ENCODE measurements around the gene ITGB2.

ITGB2 gene

GRCh38 chr21:44888581-44889550 is 31.8 kb downstream of the ITGB2 start:
- no peaks in the 10 kb centered on the region for H3K9me3 Mint-ChIP-seq
- H3K27ac Mint-ChIP-seq, result no peak overlapping the region
- no peak overlapping the region for H3K4me3 Mint-ChIP-seq
- H3K36me3 Mint-ChIP-seq (ENCODE audit: low read depth), result no peaks in the 10 kb centered on the region
- TF ChIP-seq CTCF (IDR thresholded peaks at IDR 0.05; ENCODE audit: unreplicated experiment in 3 of 3), result no peak
- H3K27me3 Mint-ChIP-seq (ENCODE audit: low read depth), result peaks cover 17% of the 10 kb centered on the region
- no peaks in the 10 kb centered on the region for H3K4me1 Mint-ChIP-seq

- H3K4me1 Mint-ChIP-seq, result no peaks in the 10 kb centered on the region
- no peak overlapping the region for H3K4me3 Mint-ChIP-seq
These were observed 32.7 kb downstream of the ITGB2 start for GRCh38 chr21:44887807-44888580.

GRCh38 chr21:44887126-44887806 is 33.4 kb downstream of the ITGB2 start:
- Mint-ChIP-seq H3K9me3 (no peaks in the 10 kb centered on the region), H3K27ac (no peak overlapping the region), H3K36me3 (ENCODE audit: low read depth) (no peaks in the 10 kb centered on the region), H3K4me3 (no peak overlapping the region), H3K4me1 (no peaks in the 10 kb centered on the region), H3K27me3 (ENCODE audit: low read depth) (peaks cover 12% of the 10 kb centered on the region)
- TF ChIP-seq CTCF (IDR thresholded peaks at IDR 0.05; ENCODE audit: unreplicated experiment in 3 of 3), result no peak

More at GRCh38 chr21:44887807-44888580, 32.7 kb downstream of the ITGB2 start:
- TF ChIP-seq CTCF (IDR thresholded peaks at IDR 0.05; ENCODE audit: unreplicated experiment in 3 of 3), result no peak
- Mint-ChIP-seq H3K36me3 (ENCODE audit: low read depth) (no peaks in the 10 kb centered on the region), H3K27me3 (ENCODE audit: low read depth) (peaks cover 14% of the 10 kb centered on the region), H3K9me3 (no peaks in the 10 kb centered on the region), H3K27ac (no peak overlapping the region)

- Mint-ChIP-seq H3K4me1 (peaks cover 2% of the 10 kb centered on the region), H3K27me3 (ENCODE audit: low read depth) (peaks cover 8% of the 10 kb centered on the region), H3K36me3 (ENCODE audit: low read depth) (no peaks in the 10 kb centered on the region), H3K4me3 (no peak overlapping the region), H3K27ac (no peak overlapping the region), H3K9me3 (no peaks in the 10 kb centered on the region)
- no peak for TF ChIP-seq CTCF (IDR thresholded peaks at IDR 0.05; ENCODE audit: unreplicated experiment in 3 of 3)
These were observed 34.3 kb downstream of the ITGB2 start for GRCh38 chr21:44886113-44887075.

- Mint-ChIP-seq H3K9me3 (no peaks in the 10 kb centered on the region), H3K36me3 (ENCODE audit: low read depth) (no peaks in the 10 kb centered on the region), H3K27me3 (ENCODE audit: low read depth) (peaks cover 7% of the 10 kb centered on the region), H3K4me3 (no peak overlapping the region), H3K4me1 (peaks cover 9% of the 10 kb centered on the region), H3K27ac (no peak overlapping the region)
- no peak for TF ChIP-seq CTCF (IDR thresholded peaks at IDR 0.05; ENCODE audit: unreplicated experiment in 3 of 3)
These were observed 35.1 kb downstream of the ITGB2 start for GRCh38 chr21:44885615-44886014.
